GM21515 (cell line): ENCODE measurements around the gene ZNF219.

Experiments
- ATAC-seq: cut with Tn5 transposase; IDR thresholded peaks from one replicate; pipeline ENCODE4 v1.9.1; 2021; ENCODE audit not compliant: unreplicated experiment

Gene ZNF219

DNA sequence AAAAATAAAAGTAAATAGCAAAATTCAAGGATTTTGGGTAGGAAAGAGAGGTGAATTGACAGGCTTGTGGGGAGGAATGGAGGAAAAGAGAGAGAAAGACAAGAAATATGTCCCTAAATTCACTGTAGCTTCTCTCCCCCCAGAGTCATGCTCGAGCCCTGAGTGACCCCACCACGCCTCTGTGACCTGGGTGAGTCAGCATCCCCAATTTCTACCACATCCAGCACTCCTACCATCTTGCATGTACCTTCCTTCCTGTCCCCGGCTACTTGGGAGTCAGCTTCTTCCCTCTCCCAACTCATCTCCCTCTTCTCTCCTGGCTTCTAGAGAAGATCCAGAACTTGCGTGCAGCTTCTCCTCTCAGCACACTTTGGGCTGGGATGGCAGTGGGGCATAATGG lies 9.8 kb downstream of the ZNF219 start:
- ATAC-seq: no peak

DNA sequence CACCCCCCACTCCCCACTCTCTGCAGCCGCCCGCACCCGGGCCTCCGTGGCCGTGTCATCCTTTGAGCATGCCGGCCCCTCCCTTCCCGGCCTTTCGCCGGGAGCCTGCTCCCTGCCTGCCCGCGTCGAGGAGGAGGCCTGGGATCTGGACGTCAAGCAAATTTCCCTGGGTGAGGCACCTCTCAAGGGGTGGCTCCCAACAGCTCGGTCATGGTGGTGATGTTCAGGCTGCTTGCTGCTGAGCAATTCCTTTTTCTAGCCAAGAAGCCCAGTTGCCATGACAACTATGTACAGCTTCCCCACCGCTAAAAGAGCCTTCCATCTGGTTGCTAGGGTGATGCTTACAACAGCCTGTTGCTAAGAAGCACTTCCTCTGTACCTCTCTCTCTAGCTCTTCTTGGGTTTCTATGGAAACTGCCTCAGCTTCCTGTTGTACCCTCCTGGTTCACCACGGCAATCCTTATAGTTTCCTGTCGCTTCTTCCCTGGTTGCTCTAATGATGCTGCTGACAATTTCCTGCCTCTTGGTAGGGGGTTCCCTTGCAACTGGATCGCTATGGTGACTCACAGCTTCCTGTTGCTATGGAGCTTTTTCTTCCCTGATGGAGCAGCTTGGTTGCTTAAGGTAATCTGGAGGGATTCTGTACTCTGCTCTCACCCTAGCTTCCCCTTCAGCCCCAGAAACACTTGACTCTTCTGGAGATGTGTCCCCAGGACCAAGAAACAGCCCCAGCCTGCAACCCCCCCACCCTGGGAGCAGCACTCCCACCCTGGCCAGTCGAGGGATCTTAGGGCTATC lies 11.0 kb downstream of the ZNF219 start:
- no peak for ATAC-seq

DNA sequence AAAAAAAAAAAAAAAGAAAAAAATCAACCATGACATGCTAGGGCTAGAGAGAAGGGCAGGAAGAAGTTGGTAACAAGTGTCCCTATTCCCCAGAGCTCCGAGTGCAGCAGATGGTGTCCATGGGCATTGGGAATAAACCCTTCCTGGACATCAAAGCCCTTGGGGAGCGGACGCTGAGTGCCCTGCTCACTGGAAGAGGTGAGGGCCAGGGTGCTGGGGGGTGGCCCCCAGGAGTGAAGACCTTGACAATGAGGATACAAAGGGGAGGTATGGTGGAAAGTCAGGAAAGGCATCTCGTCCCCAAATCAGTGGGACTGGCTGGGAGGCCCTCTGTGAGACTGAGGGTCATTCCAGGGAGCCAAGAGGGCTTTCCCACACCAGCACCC lies 11.6 kb downstream of the ZNF219 start:
- no peak for ATAC-seq

DNA sequence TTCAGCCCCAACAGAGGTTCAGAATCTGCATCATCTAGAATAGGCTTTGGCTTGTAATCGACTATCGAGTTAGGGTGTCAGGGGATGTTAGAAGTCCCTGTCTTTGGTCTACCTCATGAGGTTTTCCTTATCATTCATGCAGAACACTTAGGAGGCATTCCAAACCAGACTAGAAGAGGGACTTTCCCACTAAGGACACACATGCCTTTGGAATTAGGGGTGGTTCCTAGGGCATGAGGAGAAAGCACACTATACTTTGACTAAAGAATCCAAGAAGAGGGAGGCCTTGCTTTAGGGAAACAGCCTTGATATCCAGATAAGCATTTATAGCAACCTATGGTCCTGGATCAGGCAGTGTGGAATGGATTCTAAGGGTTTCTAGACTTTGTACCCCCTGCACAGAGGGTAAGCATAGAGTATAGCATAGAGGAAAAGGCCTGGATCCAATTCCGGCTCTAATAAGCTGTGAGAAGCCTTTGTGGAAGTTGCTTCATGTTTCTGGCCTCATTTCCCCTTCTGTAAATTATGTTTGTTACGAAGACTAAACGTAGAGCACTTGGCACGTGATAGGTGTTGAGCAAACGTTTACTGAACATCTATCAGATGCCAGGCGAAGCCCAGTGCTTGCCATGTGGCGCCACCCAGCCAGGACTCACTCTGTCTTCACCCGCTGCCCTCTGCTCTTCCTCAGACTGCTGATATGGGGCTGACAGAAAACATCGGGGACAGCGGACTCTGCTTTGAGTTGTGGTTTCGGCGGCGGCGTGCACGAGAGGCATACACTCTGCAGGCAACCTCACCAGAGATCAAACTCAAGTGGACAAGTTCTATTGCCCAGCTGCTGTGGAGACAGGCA lies 13.2 kb downstream of the ZNF219 start:
- no peak for ATAC-seq

DNA sequence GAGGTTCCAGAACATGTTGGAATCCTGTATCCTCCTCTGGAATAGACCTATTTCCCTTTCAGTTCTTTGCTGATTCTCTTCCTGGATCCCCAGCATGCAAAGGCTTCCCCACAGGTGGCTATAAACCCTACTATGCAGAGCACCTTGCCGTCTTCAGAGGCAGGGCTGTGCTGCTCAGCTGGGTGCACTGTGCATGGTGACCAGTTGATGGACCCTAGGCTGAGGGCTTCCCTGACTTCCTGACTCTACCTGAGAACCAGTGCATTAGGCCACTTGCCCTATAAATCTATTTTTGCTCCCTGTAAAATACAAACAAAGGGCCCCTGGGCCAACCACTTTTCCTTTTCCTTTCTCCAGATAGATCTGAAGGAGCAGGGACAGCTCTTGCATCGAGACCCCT lies 14.1 kb downstream of the ZNF219 start:
- no peak for ATAC-seq

DNA sequence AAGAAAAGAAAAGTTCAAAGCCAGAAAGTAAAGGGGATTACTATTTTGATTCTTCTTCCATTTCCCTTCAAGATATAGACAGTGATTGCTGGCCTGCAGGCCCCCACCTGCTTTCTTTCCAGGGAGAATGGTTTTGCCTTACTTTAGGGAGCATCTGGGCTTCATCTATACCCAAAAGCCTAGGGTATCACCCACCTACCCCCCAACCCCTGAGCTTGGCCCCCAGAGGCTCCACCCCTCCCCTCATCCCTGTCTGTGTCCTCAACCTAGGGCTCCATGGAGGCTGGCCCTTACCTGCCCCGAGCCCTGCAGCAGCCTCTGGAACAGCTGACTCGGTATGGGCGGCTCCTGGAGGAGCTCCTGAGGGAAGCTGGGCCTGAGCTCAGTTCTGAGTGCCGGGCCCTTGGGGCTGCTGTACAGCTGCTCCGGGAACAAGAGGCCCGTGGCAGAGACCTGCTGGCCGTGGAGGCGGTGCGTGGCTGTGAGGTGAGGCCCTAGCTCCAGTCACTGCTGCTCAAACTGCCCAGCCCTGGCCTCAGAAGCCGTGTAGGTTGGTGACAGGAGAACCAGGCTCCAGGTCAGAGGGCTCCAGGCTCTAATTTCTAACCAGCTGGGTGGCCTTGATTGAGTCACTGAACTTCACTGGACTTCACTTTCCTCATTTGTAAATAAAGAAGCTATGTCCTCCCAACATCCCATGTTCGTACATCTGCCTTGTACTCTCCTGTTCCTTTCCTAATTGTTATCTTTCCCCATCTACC lies 14.7 kb downstream of the ZNF219 start:
- no peak for ATAC-seq

DNA sequence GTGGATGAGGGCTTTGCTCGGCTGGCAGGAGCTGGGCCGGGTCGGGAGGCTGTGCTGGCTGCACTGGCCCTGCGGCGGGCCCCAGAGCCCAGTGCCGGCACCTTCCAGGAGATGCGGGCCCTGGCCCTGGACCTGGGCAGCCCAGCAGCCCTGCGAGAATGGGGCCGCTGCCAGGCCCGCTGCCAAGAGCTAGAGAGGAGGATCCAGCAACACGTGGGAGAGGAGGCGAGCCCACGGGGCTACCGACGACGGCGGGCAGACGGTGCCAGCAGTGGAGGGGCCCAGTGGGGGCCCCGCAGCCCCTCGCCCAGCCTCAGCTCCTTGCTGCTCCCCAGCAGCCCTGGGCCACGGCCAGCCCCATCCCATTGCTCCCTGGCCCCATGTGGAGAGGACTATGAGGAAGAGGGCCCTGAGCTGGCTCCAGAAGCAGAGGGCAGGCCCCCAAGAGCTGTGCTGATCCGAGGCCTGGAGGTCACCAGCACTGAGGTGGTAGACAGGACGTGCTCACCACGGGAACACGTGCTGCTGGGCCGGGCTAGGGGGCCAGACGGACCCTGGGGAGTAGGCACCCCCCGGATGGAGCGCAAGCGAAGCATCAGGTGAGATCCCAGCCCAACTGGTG lies 16.8 kb downstream of the ZNF219 start:
- no peak for ATAC-seq

DNA sequence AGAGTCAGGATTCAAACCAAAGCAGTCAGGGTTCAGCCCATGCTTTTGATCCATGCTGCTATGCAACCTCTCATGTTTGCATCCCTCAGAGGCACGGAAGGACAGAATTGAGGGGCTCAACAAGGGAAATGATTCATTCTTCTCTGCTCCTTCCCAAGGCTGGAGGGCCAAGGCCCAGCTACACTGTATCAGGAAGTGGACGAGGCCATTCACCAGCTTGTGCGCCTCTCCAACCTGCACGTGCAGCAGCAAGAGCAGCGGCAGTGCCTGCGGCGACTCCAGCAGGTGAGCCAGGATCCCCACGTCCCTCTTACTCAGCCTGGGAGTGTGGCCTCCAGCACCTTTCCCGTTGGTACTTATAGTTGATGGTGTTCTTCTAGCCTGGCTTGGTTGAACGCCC lies 19.7 kb downstream of the ZNF219 start:
- ATAC-seq: no peak

DNA sequence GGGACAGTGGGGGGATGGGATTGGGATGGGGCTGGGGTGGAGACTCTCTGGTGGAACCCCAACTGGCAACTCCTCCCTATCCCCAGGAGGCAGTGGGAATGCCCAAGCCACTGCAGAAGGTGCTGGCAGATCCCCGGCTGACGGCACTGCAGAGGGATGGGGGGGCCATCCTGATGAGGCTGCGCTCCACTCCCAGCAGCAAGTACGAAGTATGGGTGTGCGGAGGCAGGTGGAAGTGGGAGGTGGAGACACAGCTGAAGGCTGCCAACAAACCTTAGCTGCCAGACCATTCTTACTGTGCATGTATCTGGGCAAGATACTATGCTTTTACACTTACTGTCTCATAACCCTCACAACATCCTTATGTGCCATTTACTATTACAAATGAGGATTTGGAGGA lies 20.2 kb downstream of the ZNF219 start:
- ATAC-seq: no peak

DNA sequence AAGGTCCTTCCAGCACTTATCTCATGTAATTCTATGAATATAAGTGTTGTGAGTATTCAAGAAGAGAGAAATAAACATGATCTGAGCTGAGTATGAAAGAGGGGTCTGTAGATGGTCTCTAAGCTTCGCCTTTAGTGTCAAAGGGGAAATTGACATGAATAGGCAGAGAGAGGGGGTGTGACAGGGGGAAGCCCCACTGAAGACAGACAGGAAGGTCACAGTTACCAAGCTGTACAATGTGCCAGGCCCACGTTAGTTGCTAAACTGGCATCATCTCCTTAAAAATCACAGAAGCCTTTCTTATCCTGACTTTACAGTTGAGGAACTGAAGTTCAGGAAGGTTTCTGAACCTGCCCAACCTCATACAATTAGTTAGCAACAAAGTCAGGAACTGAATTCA lies 20.8 kb downstream of the ZNF219 start:
- ATAC-seq: no peak

DNA sequence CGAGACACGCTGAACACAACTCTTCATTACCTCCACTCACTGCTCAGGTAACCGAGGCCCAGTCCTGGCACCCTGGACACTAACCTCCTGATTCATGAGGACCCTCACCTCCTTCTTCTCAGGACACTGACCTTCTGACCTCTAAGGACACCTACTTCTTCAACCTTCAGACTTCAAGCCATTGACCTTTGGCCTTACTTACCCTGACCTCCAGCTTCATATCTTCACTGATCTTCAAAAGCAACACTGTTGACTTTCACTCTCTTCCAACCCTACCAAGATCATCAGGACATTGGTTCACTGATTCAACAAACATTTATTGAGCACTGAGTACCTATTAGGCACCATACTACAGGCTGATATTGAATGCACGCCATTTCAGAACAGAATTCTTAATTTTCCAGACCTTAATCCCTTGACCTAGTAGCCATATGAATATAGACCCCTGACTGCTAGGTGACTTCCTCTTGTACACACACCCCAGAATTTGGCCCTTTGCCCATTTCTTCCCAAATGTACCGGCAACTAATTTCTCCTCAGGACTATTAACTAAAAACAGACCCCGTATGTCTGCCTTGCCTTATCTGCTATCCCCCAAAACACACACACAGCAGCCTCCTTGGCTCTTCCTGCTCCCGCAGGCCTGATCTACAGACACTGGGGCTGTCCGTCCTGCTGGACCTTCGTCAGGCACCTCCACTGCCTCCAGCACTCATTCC lies 22.6 kb downstream of the ZNF219 start:
- ATAC-seq: no peak

DNA sequence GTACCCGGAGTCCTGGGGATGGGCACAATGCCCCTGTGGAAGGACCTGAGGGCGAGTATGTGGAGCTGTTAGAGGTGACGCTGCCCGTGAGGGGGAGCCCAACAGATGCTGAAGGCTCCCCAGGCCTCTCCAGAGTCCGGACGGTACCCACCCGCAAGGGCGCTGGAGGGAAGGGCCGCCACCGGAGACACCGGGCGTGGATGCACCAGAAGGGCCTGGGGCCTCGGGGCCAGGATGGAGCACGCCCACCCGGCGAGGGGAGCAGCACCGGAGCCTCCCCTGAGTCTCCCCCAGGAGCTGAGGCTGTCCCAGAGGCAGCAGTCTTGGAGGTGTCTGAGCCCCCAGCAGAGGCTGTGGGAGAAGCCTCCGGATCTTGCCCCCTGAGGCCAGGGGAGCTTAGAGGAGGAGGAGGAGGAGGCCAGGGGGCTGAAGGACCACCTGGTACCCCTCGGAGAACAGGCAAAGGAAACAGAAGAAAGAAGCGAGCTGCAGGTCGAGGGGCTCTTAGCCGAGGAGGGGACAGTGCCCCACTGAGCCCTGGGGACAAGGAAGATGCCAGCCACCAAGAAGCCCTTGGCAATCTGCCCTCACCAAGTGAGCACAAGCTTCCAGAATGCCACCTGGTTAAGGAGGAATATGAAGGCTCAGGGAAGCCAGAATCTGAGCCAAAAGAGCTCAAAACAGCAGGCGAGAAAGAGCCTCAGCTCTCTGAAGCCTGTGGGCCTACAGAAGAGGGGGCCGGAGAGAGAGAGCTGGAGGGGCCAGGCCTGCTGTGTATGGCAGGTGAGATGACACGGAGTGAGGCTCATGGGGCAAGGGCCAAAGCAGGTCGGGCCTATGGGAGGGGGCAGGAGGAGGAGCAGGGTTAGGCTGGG lies 23.8 kb downstream of the ZNF219 start:
- ATAC-seq: no peak

DNA sequence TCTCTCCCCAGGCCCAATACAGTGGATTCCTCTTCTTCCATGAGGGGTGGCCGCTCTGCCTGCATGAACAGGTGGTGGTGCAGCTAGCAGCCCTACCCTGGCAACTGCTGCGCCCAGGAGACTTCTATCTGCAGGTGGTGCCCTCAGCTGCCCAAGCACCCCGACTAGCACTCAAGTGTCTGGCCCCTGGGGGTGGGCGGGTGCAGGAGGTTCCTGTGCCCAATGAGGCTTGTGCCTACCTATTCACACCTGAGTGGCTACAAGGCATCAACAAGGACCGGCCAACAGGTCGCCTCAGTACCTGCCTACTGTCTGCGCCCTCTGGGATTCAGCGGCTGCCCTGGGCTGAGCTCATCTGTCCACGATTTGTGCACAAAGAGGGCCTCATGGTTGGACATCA lies 24.5 kb downstream of the ZNF219 start:
- no peak for ATAC-seq

DNA sequence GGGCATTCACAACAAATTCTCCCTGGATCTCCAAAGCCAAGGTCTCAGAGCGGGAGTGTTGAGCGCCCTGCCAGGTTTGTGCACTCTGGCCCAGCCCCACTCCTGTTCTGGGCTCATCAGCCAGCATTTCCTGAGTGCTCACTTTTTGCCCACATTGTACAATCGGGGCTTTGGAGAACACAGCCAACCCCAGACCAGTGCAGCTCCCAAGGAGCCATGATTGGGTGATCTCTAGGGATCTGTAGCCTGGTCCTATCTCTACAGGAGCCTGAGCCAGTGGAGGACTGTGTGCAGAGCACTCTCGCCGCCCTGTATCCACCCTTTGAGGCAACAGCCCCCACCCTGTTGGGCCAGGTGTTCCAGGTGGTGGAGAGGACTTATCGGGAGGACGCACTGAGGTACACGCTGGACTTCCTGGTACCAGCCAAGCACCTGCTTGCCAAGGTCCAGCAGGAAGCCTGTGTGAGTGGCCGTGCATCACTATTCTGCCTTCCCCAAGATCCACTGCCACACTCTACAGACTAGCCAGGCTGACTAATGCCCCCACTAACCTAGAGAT lies 25.6 kb downstream of the ZNF219 start:
- ATAC-seq: no peak

DNA sequence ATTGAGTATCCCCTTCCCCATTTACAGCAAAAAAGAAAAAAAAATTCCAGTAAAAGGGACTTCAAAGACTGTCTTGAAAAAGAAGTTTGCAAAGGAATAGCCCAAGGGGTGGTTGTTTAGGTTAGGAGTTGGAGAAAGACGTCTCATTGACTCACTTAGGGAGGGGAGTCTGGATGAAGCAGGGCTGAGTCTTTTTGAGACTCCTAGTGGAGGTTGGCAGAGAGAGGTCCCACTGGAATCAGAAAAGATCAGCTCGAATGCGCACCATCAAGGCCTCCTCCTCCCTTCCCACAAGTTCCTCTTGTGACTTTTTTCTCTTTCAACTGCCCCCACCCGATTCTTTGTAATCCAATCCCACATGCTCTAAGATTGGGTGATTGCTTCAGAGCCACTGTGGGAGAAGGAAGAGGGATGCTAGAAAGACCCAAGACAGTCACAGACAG lies 26.4 kb downstream of the ZNF219 start:
- ATAC-seq: no peak

DNA sequence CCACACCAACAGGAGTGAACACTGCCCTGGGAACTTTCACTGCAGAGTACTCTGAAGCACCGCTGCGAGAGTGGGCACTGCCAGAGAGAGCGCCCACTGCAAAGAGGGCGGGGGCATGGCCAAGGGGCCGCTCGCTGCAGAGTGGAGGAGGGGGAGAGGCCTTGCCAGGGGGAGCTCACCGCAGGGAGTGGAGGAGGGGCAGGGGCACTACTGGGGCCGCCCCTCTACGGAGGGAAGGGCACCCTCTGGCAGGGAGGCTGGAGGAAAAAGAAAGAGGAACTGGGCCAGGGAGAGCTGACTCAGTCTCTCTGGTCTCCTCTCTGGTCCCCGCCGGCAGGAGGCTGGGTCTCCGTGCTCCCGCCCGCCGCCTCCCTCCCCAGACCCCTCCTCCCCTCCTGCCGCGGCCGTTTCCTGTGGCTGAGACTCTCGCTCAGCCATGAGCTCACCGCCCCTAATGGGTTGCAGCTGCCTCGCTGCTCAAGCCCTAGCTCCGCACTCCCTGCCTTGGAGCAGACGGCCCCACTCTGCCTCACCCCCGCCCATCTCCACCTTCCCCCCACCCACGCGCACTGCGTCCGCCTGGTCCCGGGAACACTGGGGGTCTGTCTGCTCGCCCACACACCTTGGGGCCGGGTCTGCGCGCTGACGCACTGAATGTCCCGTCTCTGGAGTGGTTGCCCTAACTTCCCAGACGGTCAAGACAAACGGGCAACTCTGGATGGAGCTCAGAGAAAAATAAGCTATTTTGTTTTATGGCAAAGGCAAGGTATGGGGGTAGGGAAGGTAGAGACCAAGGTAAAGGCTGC lies 27.0 kb downstream of the ZNF219 start:
- ATAC-seq: peak; percentile 66

DNA sequence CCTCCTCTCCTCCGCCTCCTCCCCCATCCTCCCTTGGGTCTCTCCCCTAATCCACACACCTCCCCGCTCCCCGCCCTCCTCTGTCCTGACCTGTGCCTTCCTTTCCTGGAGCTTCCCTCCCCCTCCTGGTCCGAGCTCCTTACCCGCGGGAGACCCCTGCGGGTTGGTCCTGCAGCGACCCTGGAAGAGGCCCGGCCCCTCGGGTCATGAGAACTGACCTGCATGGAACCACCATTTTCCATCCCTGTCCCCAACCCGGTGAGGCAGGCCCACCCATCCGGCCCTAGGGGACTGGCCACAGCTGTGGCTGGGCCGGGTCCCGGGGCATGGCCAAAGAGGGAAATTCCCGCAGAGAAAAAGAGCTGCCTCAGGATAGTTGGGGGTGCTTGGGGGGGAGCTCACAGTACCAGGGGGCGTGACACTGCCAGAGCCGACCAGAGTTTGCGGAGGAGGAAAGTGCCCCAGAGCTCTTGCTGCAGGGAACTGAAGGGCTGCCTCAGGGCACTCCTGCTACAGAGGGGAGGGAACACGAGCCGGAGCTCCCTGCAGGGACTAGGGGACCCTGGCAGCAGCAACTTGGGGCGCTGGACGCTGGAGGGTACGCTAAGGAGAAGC lies 27.7 kb downstream of the ZNF219 start:
- ATAC-seq: no peak

DNA sequence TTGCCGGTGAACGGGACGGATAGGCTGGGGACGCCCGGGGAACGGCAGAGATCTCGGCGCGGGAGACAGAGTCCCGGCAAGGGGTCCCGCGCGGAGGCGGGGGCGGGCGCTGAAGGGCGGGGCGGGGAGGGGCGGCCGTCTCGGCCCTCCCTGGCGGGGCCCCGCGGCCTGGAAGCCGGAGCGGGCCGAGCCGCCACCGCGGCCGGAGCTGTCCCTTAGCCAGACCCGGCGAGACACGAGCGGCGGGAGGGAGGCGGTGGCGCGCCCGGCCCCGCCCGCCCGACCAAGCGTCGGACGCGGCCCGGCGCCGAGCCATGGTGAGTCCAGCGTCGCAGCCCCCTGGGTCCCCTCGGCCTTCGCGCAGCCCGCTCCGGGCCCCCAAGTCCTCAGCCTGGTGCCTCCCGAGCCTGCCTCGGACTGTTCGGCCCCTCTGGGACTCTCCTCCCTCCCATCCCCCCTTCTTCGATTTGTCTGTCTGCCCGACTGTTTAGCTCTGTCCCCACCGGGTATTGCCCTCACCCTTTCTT lies 28.3 kb downstream of the ZNF219 start, which contains the start of gene ARHGEF40:
Gene ARHGEF40, plus strand, starts transcription at position 222 of the 527 bp plus-strand sequence. Its CDS starts 93 bp downstream, at position 315.
- no peak for ATAC-seq
